ENCODE results near the gene MIOS. TPM values are rescaled to one million over a fixed set of nuclear protein-coding genes. Genes with fewer than 3 reads are reported as not detected.
"Not testable (repeated sequence)": the region's sequence is repeated elsewhere in the genome, so short reads cannot be mapped to it uniquely, and the experiment has no call there.

Gene MIOS
- total and polyA plus RNA-seq, 5 donors = 9.4 to 26.0 (median 22.1) TPM

- DNase-seq = no peak
- ATAC-seq = no peak
- H3K27ac ChIP-seq (ENCODE audit: low read length) = no peak overlapping the region
Observed at GRCh38 chr7:7554021-7554432, 12.7 kb upstream of the MIOS start.

GRCh38 chr7:7554649-7555575 lies 11.8 kb upstream of the MIOS start:
- Histone ChIP-seq H3K27ac (ENCODE audit: low read length) (no peak overlapping the region), H3K27me3 (ENCODE audit: control insufficient read depth, insufficient read depth) (no peaks in the 10 kb centered on the region)
- no peak for ATAC-seq

More at GRCh38 chr7:7554021-7554432, 12.7 kb upstream of the MIOS start:
- 82% methylated on average over 5 of the region's 5 CpGs for WGBS
- intact Hi-C loops (cut with DNase I) = no loop called here
- Histone ChIP-seq H3K4me1 (ENCODE audit: control insufficient read depth, insufficient read depth, low read length) (no peaks in the 10 kb centered on the region), H3K4me3 (ENCODE audit: low read length) (no peak overlapping the region), H3K27me3 (ENCODE audit: control insufficient read depth, insufficient read depth) (no peaks in the 10 kb centered on the region), H3K9me3 (ENCODE audit: control insufficient read depth, low read length) (no peaks in the 10 kb centered on the region)

GRCh38 chr7:7556852-7557251 lies 9.8 kb upstream of the MIOS start:
- H3K4me1 ChIP-seq (ENCODE audit: control insufficient read depth, insufficient read depth, low read length) = no peaks in the 10 kb centered on the region

More at GRCh38 chr7:7554649-7555575, 11.8 kb upstream of the MIOS start:
- Histone ChIP-seq H3K4me3 (ENCODE audit: low read length) (no peak overlapping the region), H3K9me3 (ENCODE audit: control insufficient read depth, low read length) (no peaks in the 10 kb centered on the region), H3K4me1 (ENCODE audit: control insufficient read depth, insufficient read depth, low read length) (no peaks in the 10 kb centered on the region)
- 55% methylated on average over 8 of the region's 8 CpGs for WGBS
- intact Hi-C loops (cut with DNase I) = no loop called here
- DNase-seq = no peak

GRCh38 chr7:7557252-7557651 lies 9.4 kb upstream of the MIOS start:
- DNase-seq (peak in 1 of 3 donors; percentile 36), ATAC-seq (no peak)
- Histone ChIP-seq H3K27ac (ENCODE audit: low read length) (no peak overlapping the region), H3K4me1 (ENCODE audit: control insufficient read depth, insufficient read depth, low read length) (no peaks in the 10 kb centered on the region), H3K9me3 (ENCODE audit: control insufficient read depth, low read length) (no peaks in the 10 kb centered on the region), H3K4me3 (ENCODE audit: low read length) (no peak overlapping the region), H3K27me3 (ENCODE audit: control insufficient read depth, insufficient read depth) (no peaks in the 10 kb centered on the region)
- intact Hi-C loops (cut with DNase I) = no loop called here
- 93% methylated on average over 5 of the region's 5 CpGs for WGBS

More at GRCh38 chr7:7556852-7557251, 9.8 kb upstream of the MIOS start:
- H3K9me3 ChIP-seq (ENCODE audit: control insufficient read depth, low read length) = no peaks in the 10 kb centered on the region
- no peak overlapping the region for H3K4me3 ChIP-seq (ENCODE audit: low read length)
- no peaks in the 10 kb centered on the region for H3K27me3 ChIP-seq (ENCODE audit: control insufficient read depth, insufficient read depth)
- DNase-seq (peak in 1 of 3 donors; percentile 31), ATAC-seq (no peak)
- intact Hi-C loops (cut with DNase I) = no loop called here
- WGBS = 98% methylated on average over 1 of the region's 1 CpG
- no peak overlapping the region for H3K27ac ChIP-seq (ENCODE audit: low read length)

GRCh38 chr7:7561591-7561990 lies 5.1 kb upstream of the MIOS start:
- intact Hi-C loops (cut with DNase I); H3K4me1 ChIP-seq (ENCODE audit: control insufficient read depth, insufficient read depth, low read length); DNase-seq; ATAC-seq; H3K27me3 ChIP-seq (ENCODE audit: control insufficient read depth, insufficient read depth); H3K4me3 ChIP-seq (ENCODE audit: low read length); H3K27ac ChIP-seq (ENCODE audit: low read length); H3K9me3 ChIP-seq (ENCODE audit: control insufficient read depth, low read length): not testable (repeated sequence)
- WGBS = 97% methylated on average over 5 of the region's 5 CpGs

GRCh38 chr7:7562736-7563135 lies 3.9 kb upstream of the MIOS start:
- no peak overlapping the region for H3K27ac ChIP-seq (ENCODE audit: low read length)
- no peaks in the 10 kb centered on the region for H3K27me3 ChIP-seq (ENCODE audit: control insufficient read depth, insufficient read depth)
- no peak for DNase-seq
- 86% methylated on average over 3 of the region's 3 CpGs for WGBS
- no peaks in the 10 kb centered on the region for H3K9me3 ChIP-seq (ENCODE audit: control insufficient read depth, low read length)
- H3K4me3 ChIP-seq (ENCODE audit: low read length) = no peak overlapping the region
- intact Hi-C loops (cut with DNase I) = no loop called here
- no peaks in the 10 kb centered on the region for H3K4me1 ChIP-seq (ENCODE audit: control insufficient read depth, insufficient read depth, low read length)
- no peak for ATAC-seq

GRCh38 chr7:7563269-7563668 lies 3.4 kb upstream of the MIOS start:
- no peak overlapping the region for H3K27ac ChIP-seq (ENCODE audit: low read length)
- DNase-seq (no peak), ATAC-seq (no peak)
- H3K4me1 ChIP-seq (ENCODE audit: control insufficient read depth, insufficient read depth, low read length) = no peaks in the 10 kb centered on the region
- H3K9me3 ChIP-seq (ENCODE audit: control insufficient read depth, low read length) = no peaks in the 10 kb centered on the region
- H3K4me3 ChIP-seq (ENCODE audit: low read length) = no peak overlapping the region
- no peaks in the 10 kb centered on the region for H3K27me3 ChIP-seq (ENCODE audit: control insufficient read depth, insufficient read depth)
- intact Hi-C loops (cut with DNase I) = no loop called here
- 91% methylated on average over 5 of the region's 5 CpGs for WGBS

GRCh38 chr7:7563813-7564212 lies 2.9 kb upstream of the MIOS start:
- H3K27ac ChIP-seq (ENCODE audit: low read length) = no peak overlapping the region
- no peaks in the 10 kb centered on the region for H3K9me3 ChIP-seq (ENCODE audit: control insufficient read depth, low read length)
- intact Hi-C loops (cut with DNase I) = no loop called here
- H3K4me3 ChIP-seq (ENCODE audit: low read length) = no peak overlapping the region
- H3K4me1 ChIP-seq (ENCODE audit: control insufficient read depth, insufficient read depth, low read length) = peaks cover 2% of the 10 kb centered on the region
- H3K27me3 ChIP-seq (ENCODE audit: control insufficient read depth, insufficient read depth) = no peaks in the 10 kb centered on the region
- no peak for DNase-seq
- ATAC-seq = no peak

- intact Hi-C loops (cut with DNase I) = no loop called here
- Histone ChIP-seq H3K27me3 (ENCODE audit: control insufficient read depth, insufficient read depth) (no peaks in the 10 kb centered on the region), H3K27ac (ENCODE audit: low read length) (no peak overlapping the region), H3K4me3 (ENCODE audit: low read length) (no peak overlapping the region), H3K9me3 (ENCODE audit: control insufficient read depth, low read length) (no peaks in the 10 kb centered on the region), H3K4me1 (ENCODE audit: control insufficient read depth, insufficient read depth, low read length) (peaks cover 2% of the 10 kb centered on the region)
- ATAC-seq = no peak
- 76% methylated on average over 3 of the region's 3 CpGs for WGBS
- DNase-seq = no peak
Observed at GRCh38 chr7:7564323-7564780, 2.3 kb upstream of the MIOS start.

GRCh38 chr7:7565018-7565680 lies 1.5 kb upstream of the MIOS start:
- WGBS = 94% methylated on average over 4 of the region's 4 CpGs
- intact Hi-C loops (cut with DNase I) = no loop called here
- Histone ChIP-seq H3K9me3 (ENCODE audit: control insufficient read depth, low read length) (no peaks in the 10 kb centered on the region), H3K4me3 (ENCODE audit: low read length) (no peak overlapping the region), H3K27me3 (ENCODE audit: control insufficient read depth, insufficient read depth) (no peaks in the 10 kb centered on the region), H3K27ac (ENCODE audit: low read length) (no peak overlapping the region), H3K4me1 (ENCODE audit: control insufficient read depth, insufficient read depth, low read length) (peaks cover 2% of the 10 kb centered on the region)
- DNase-seq (no peak), ATAC-seq (no peak)
